BJ (cell line): ENCODE measurements around the gene RIMBP2. TPM values are rescaled to one million over a fixed set of nuclear protein-coding genes. Genes with fewer than 3 reads are reported as not detected.

Experiments
- CTCF ChIA-PET: fragments of 350-600 bp; formaldehyde crosslinking; extraction: SDS; loops from one replicate; lab custom pipeline; 2021; ENCODE audit warnings: antibody characterized with exemption, inconsistent platforms; lab: Yijun Ruan, JAX
- POLR2A ChIA-PET: fragments of 300-600 bp; sonication (Branson Sonifier 250); formaldehyde crosslinking; extraction: SDS; loops from one replicate; lab custom pipeline; 2021; ENCODE audit warnings: antibody characterized with exemption; lab: Charles Lee
- DNase-seq: peaks from one replicate; pipeline ENCODE4 v3.0.0-alpha.2; 2011; ENCODE audit warnings: low read depth
- H3K27me3 ChIP-seq: 2 replicates; pipeline ENCODE4 v1.6.0; 2011; ENCODE audit warnings: low read length; ENCODE audit not compliant: control insufficient read depth, insufficient read depth
- H3K36me3 ChIP-seq: 2 replicates; pipeline ENCODE4 v1.5.1; 2011; ENCODE audit warnings: low read length; ENCODE audit not compliant: control insufficient read depth, insufficient read depth
- H3K4me3 ChIP-seq: 2 replicates; pipeline ENCODE4 v1.5.1; 2011; ENCODE audit warnings: low read depth, mild to moderate bottlenecking, control low read depth, low read length
- CTCF ChIP-seq: IDR thresholded peaks from 2 replicates; pipeline ENCODE4 v1.5.1; 2011; ENCODE audit warnings: low read depth, mild to moderate bottlenecking, control low read depth, inconsistent platforms, low read length, moderate library complexity; ENCODE audit not compliant: insufficient read depth
- polyA plus RNA-seq: library from polyadenylated mRNA; depleted of rRNA; stranded (reverse); fragments of >200 nt; gene quantifications from 2 replicates; pipeline ENCODE4 v1.2.3, GENCODE V29; 2011

RIMBP2 gene
- polyA plus RNA-seq, 1 experiment, result 0.05 TPM

GRCh38 chr12:130504840-130505175 lies 211.3 kb downstream of the RIMBP2 start:
- no peak for DNase-seq
- ChIA-PET CTCF (no interaction called here), POLR2A (no interaction called here)
- Histone ChIP-seq H3K4me3 (no peak overlapping the region), H3K27me3 (no peaks in the 10 kb centered on the region), H3K36me3 (no peaks in the 10 kb centered on the region)
- no peak for TF ChIP-seq CTCF

GRCh38 chr12:130504110-130504839 lies 211.8 kb downstream of the RIMBP2 start:
- no peaks in the 10 kb centered on the region for H3K27me3 ChIP-seq
- DNase-seq, result no peak
- no peaks in the 10 kb centered on the region for H3K36me3 ChIP-seq
- TF ChIP-seq CTCF, result no peak
- no peak overlapping the region for H3K4me3 ChIP-seq
- ChIA-PET POLR2A (no interaction called here), CTCF (no interaction called here)

GRCh38 chr12:130501821-130502220 lies 214.3 kb downstream of the RIMBP2 start:
- no peak for TF ChIP-seq CTCF
- Histone ChIP-seq H3K36me3 (no peaks in the 10 kb centered on the region), H3K4me3 (no peak overlapping the region), H3K27me3 (no peaks in the 10 kb centered on the region)
- POLR2A ChIA-PET, result no interaction called here
- CTCF ChIA-PET, result no interaction called here
- no peak for DNase-seq

- no peak for DNase-seq
Measured at GRCh38 chr12:130500835-130501330, 215.2 kb downstream of the RIMBP2 start.

GRCh38 chr12:130499474-130499873 lies 216.6 kb downstream of the RIMBP2 start:
- no peaks in the 10 kb centered on the region for H3K27me3 ChIP-seq
- POLR2A ChIA-PET, result no interaction called here
- H3K36me3 ChIP-seq, result no peaks in the 10 kb centered on the region
- H3K4me3 ChIP-seq, result no peak overlapping the region
- CTCF ChIA-PET, result no interaction called here
- DNase-seq, result no peak
- no peak for TF ChIP-seq CTCF

More at GRCh38 chr12:130500835-130501330, 215.2 kb downstream of the RIMBP2 start:
- POLR2A ChIA-PET, result no interaction called here
- Histone ChIP-seq H3K4me3 (no peak overlapping the region), H3K27me3 (no peaks in the 10 kb centered on the region), H3K36me3 (no peaks in the 10 kb centered on the region)
- CTCF ChIA-PET, result no interaction called here
- no peak for TF ChIP-seq CTCF
